A549 treated with Mapracorat at 1 μM for 4 hours (cell line): ENCODE results near the gene MFNG. TPM values are rescaled to one million over a fixed set of nuclear protein-coding genes. Genes with fewer than 3 reads are reported as not detected.

Experiments used
- total RNA-seq: library from RNA; stranded (reverse); fragments of 200-300 nt; extraction: Qiagen RNA extraction; gene quantifications from 5 replicates; pipeline ENCODE4 v1.2.3, GENCODE V29; 2022

Gene MFNG, protein sequence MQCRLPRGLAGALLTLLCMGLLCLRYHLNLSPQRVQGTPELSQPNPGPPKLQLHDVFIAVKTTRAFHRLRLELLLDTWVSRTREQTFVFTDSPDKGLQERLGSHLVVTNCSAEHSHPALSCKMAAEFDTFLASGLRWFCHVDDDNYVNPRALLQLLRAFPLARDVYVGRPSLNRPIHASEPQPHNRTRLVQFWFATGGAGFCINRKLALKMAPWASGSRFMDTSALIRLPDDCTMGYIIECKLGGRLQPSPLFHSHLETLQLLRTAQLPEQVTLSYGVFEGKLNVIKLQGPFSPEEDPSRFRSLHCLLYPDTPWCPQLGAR
- total RNA-seq = 1.2 to 2.7 TPM (median 1.9 TPM) in 5 replicates

GRCh38 chr22:37486224-37486845 is at the start of gene MFNG:
Gene MFNG, minus strand, starts transcription at chr22:37486384. Its CDS starts 207 bp downstream, at chr22:37486177.

DNA sequence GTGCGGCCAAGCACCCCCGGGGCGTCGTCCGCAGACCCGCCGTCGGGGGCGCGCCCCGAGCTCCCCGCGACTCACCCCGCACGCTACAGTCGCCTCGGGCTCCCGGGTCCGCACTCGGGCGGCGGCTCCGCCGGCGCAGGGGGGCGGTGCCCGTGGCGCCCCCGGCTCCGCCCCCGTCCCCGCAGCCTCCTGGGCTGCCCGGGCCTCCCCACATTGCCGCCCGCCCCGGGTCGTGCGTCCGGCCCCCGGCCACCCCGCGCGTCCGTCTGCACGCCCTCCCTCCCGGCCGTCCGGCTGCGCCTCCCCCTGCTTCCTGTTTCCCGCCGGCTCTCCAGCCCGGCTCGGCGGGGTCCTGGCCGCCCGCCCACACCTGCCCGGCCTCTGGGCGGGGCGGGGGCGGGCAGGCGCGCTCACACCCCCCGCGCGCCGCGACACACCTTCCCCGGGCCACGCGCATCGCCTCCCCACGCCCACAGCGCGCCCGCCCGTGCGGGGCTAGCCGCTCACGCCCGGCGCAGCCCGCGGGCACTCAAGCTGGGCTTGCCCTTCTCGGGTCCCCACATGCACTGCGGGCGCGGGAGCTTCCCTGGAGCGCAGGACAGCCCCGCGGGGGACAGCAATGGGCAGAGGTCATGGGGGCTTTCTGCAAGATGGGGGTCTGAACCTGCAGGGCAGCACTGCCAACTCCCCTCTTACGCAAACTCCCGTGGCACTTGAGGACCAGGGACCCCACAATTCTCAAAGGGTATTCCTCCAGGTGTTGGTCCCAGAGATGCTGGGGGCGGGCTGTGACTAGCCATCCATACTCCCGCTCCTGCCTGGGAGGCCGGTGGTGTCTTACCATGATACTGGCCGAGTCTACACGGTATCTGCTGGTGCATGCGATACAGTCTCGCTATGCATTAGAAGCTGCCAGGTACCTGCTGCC is 33.3 kb upstream of the MFNG start, which contains the start of gene CARD10:
Gene CARD10 (minus strand): TSS at position 148 of the 928 bp plus-strand sequence. CDS start 215 bp downstream, outside the sequence.

DNA sequence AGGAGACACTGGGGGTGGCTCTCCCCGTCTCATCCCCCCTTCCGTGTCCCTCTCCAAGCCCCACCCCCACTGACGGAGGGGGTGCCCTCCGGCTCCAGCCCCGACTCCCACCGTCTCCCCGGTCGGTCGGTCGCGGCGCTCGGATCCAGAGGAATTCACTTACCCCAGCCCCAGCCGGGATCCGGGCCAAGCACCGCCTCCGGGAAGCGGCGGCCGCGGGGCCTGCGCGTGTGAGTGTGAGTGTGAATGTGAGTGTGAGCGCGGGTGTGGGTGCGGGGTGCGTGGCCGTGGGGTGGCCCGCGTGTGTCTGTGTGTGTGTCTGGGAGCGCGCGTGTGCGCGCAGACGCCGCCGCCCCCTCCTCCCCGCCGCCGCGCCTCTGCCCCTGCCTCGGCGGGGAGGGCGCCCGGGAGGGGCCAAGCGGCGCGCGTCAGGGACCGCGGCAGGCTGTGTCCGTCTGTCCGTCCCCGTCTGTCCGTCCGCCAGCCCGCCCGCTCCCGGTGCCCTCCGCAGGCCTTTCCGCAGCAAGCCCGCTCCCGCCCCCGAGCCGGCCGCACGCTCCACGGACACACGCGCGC is 59.0 kb downstream of the MFNG start, which contains the start of gene ELFN2:
Gene ELFN2 (minus strand): TSS at position 345 of the 576 bp plus-strand sequence. CDS start 51,945 bp downstream, outside the sequence.

Other genes with a start within 250 kb of the MFNG start
- 0.20 to 0.29 TPM (median 0.28 TPM) in 3 of 5 replicates, not detected in the others for gene RAC2, start 242.1 kb downstream of the MFNG start, total RNA-seq
- 0.38 to 0.73 TPM (median 0.56 TPM) in 5 replicates for gene CYTH4, start 203.9 kb downstream of the MFNG start, total RNA-seq
- 3.9 to 7.0 TPM (median 6.4 TPM) in 5 replicates for gene ELFN2, start 58.9 kb downstream of the MFNG start, total RNA-seq
- 20.7 to 36.0 TPM (median 32.6 TPM) in 5 replicates for gene CARD10, start 33.0 kb upstream of the MFNG start, total RNA-seq
- 24.8 to 35.0 TPM (median 31.0 TPM) in 5 replicates for gene CDC42EP1, start 74.1 kb upstream of the MFNG start, total RNA-seq
- gene LGALS2, start 93.7 kb upstream of the MFNG start, total RNA-seq = 0.31 to 0.46 TPM in 2 of 5 replicates, not detected in the others
- gene GGA1, start 122.5 kb upstream of the MFNG start, total RNA-seq = 16.4 to 24.1 TPM (median 23.6 TPM) in 5 replicates
- 1.5 to 2.6 TPM (median 1.9 TPM) in 5 replicates for gene SH3BP1, start 153.3 kb upstream of the MFNG start, total RNA-seq
- gene PDXP, start 172.3 kb upstream of the MFNG start, total RNA-seq = 12.9 to 18.7 TPM (median 16.5 TPM) in 5 replicates
- gene LGALS1, start 189.3 kb upstream of the MFNG start, total RNA-seq = 1,243 to 1,361 TPM (median 1,330 TPM) in 5 replicates
- gene NOL12, start 200.0 kb upstream of the MFNG start, total RNA-seq = 23.9 to 30.7 TPM (median 26.6 TPM) in 5 replicates
- gene TRIOBP, start 210.7 kb upstream of the MFNG start, total RNA-seq = 26.5 to 37.8 TPM (median 33.8 TPM) in 5 replicates